ENCODE results near the gene CCNE1.

Gene CCNE1

GRCh38 chr19:29873024-29873800, 61.4 kb downstream of the CCNE1 start (continued):
- peak; percentile 98 for TF ChIP-seq GLIS2 (tag by site-specific recombination; IDR thresholded peaks at IDR 0.05)
- peak; percentile 22; the same call in 1 of the 2 replicates for TF ChIP-seq ZNF513 (tag by site-specific recombination; IDR thresholded peaks at IDR 0.05)
- TF ChIP-seq KLF7 (tag by site-specific recombination; IDR thresholded peaks at IDR 0.05; ENCODE audit: borderline replicate concordance) = 0 out of 2 replicates have a peak, but pooled peaks have one; percentile 10
- no peak for TF ChIP-seq ZNF548 (tag by site-specific recombination; IDR thresholded peaks at IDR 0.05)
- no peak for TF ChIP-seq ZNF768 (tag by site-specific recombination; IDR thresholded peaks at IDR 0.05)
- TF ChIP-seq ZSCAN30 (tag by site-specific recombination; IDR thresholded peaks at IDR 0.05) = peak; percentile 98
- TF ChIP-seq ZNF521 (tag by site-specific recombination; IDR thresholded peaks at IDR 0.05) = no peak
- TF ChIP-seq ZNF610 (tag by site-specific recombination; IDR thresholded peaks at IDR 0.05; ENCODE audit: borderline replicate concordance) = no peak
- no peak for TF ChIP-seq ZNF133 (tag by site-specific recombination; IDR thresholded peaks at IDR 0.05)
- 0 out of 2 replicates have a peak, but pooled peaks have one; percentile 14 for TF ChIP-seq ZNF449 (tag by site-specific recombination; IDR thresholded peaks at IDR 0.05)
- TF ChIP-seq ZNF660 (tag by site-specific recombination; IDR thresholded peaks at IDR 0.05) = peak; percentile 93
- TF ChIP-seq ZNF792 (tag by site-specific recombination; IDR thresholded peaks at IDR 0.05) = no peak
- TF ChIP-seq ZNF585B (tag by site-specific recombination; IDR thresholded peaks at IDR 0.05) = no peak
- TF ChIP-seq ZIC2 (tag by site-specific recombination; IDR thresholded peaks at IDR 0.05) = peak; percentile 84
- TF ChIP-seq GFI1B (tag by site-specific recombination; IDR thresholded peaks at IDR 0.05) = no peak
- no peak; the same call in none of the 2 replicates for TF ChIP-seq ZXDB (tag by site-specific recombination; IDR thresholded peaks at IDR 0.05)
- TF ChIP-seq ZNF169 (tag by site-specific recombination; IDR thresholded peaks at IDR 0.05) = no peak
- no peak for TF ChIP-seq ZNF140 (tag by site-specific recombination; IDR thresholded peaks at IDR 0.05)
- peak; percentile 65 for TF ChIP-seq HIC1 (tag by site-specific recombination; IDR thresholded peaks at IDR 0.05)
- TF ChIP-seq ZNF292 (tag by site-specific recombination; IDR thresholded peaks at IDR 0.05; ENCODE audit: borderline replicate concordance, low read depth) = no peak
- peak; percentile 98 for TF ChIP-seq ZNF561 (tag by site-specific recombination; IDR thresholded peaks at IDR 0.05; ENCODE audit: borderline replicate concordance)
- 0 out of 2 replicates have a peak, but pooled peaks have one; percentile 27 for TF ChIP-seq ZNF391 (tag by site-specific recombination; IDR thresholded peaks at IDR 0.05; ENCODE audit: borderline replicate concordance, low read depth)

All from HEK293 (cell line).